IMR-90 (cell line): ENCODE results near the gene ZNF267. TPM values are rescaled to one million over a fixed set of nuclear protein-coding genes. Genes with fewer than 3 reads are reported as not detected.

Experiments used
- microRNA-seq, 2 experiments: library from miRNA; stranded (forward) in 1 of 2; unstranded in 1 of 2; fragments of 10-50 nt in 1 of 2; fragments of <30 nt in 1 of 2; gene quantifications in 1 of 2; microRNA quantifications in 1 of 2; one replicate each; pipeline versions ENCODE3 to v1.1.0; 2013 to 2020; ENCODE audit not compliant: insufficient read depth in 1 of 2, insufficient read length in 1 of 2, unreplicated experiment in 1 of 2
- polyA plus RNA-seq, 3 experiments: library from polyadenylated mRNA; depleted of rRNA; stranded (reverse); fragments of >200 nt; gene quantifications; 2 replicates each; pipeline ENCODE4 v1.2.3, GENCODE V29; 2012; ENCODE audit warnings: low replicate concordance in 1 of 3
- small RNA-seq, 5 experiments: library from RNA; depleted of rRNA; stranded (forward); fragments of <200 nt; gene quantifications; one replicate each; pipeline ENCODE3, GENCODE V24; 2012
- total RNA-seq: library from RNA; depleted of rRNA; stranded (reverse); fragments of >200 nt; gene quantifications from 2 replicates; pipeline ENCODE4 v1.2.3, GENCODE V29; 2012

The ZNF267 gene
- total and polyA plus RNA-seq, 2 of the 4 experiments (the other 2 are of a cell fraction): 2.5 to 15.6 TPM

Small RNA genes lying within 50 kb of the gene (microRNA-seq; reads per million reads assigned to microRNA genes)
- not detected for gene AC034105.2 (ENCODE audit: insufficient read depth, insufficient read length)
- not detected for gene AC034105.4 (ENCODE audit: insufficient read depth, insufficient read length)

Small RNA genes lying within 50 kb of the gene (small RNA-seq; reads per million reads assigned to genes)
- gene AC034105.2 (0 reads per million in 5 experiments), gene AC034105.4 (0 reads per million in 5 experiments)
